NCI-H446 treated with DMSO at 0.1 percent for 48 hours (cell line): ENCODE measurements around the gene CNTNAP5.

Experiments used
- DNase-seq: peaks from one replicate; lab custom pipeline; 2025; lab: John Stamatoyannopoulos, UW

The CNTNAP5 gene

DNA sequence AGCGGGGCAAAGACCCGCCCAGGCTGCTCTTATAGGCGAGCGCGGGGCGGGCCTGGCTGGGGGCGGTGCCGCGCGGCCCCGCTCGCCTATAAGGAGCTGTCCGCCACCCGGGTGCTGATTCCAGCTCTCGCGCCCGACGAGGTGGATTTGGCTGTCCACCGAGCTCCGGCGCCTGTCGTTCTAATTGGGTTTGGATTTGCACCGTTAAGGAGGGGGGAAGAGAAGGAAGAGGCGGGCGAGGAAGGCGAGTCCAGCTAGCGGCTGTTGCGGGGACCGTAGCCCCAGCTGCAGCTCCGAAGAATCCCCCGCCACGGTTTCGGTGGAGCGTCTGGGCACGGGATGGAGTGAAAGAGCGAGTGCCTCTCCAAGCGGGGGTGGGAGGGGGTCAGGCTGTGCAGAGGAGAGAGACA, at the start of gene CNTNAP5:
CNTNAP5 (plus strand) TSS at position 117 of the 410 bp plus-strand sequence. CDS start 364 bp downstream, outside the sequence.
- peak; percentile 57 for DNase-seq

- DNase-seq = no peak
Measured at GRCh38 chr2:123976054-123976648, 48.9 kb upstream of the CNTNAP5 start.

- no peak for DNase-seq
Measured at GRCh38 chr2:123993728-123994323, 31.3 kb upstream of the CNTNAP5 start.

GRCh38 chr2:123999681-124000080, 25.4 kb upstream of the CNTNAP5 start:
- DNase-seq = no peak

GRCh38 chr2:124001696-124002430, 23.2 kb upstream of the CNTNAP5 start:
- peak; percentile 96 for DNase-seq

- DNase-seq = peak; percentile 47
Measured at GRCh38 chr2:124018890-124019289, 6.2 kb upstream of the CNTNAP5 start.

- no peak for DNase-seq
Measured at GRCh38 chr2:124024561-124025170, 421 bp upstream of the CNTNAP5 start.

DNA sequence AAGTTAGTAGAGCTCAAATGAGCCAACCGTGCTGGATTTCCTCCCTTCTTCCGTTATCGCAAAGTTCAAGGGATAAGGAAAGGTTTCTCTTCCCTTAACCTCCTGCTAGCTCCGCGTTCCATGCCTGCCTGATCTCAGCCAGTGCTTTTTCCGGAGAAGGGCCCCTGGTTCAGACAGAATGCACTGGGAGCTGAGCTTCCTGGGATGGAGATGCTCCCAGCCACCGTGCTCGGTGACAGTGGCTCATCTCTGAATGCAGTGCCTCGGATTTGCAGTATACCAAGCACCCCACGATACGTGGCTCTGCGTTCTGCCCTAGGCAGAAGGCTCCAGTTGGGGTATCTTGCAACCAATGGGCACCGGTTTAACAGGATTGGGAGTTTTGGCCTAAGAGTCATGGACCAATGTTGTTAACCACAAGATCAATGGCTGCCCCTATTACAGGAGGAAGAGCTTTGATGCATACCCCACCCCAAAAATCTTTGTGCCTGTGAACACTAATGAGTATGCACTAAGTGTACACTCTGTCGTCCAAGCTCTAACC, 876 bp downstream of the CNTNAP5 start:
- no peak for DNase-seq

GRCh38 chr2:124026503-124026902, 1.4 kb downstream of the CNTNAP5 start:
- no peak for DNase-seq

DNA sequence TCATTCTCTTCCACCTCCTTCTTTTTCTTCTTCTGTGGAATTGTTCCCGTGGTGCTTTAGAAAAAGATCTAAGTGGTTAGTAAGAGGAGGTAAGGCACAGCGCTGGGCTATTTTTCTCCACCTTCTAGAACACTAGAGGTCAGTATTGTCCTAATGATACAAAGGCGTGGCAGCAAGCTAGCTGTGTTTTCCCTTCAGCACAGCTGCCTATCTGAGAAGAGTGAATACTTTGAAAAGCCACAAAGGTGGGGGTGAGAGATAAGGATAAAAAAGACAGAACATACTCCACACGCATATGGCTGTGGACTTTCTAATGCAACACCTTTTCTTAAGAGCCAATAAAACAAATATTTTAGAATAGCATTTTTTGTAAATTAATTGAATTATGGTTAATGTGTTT, 2.1 kb downstream of the CNTNAP5 start:
- DNase-seq = peak; percentile 70

- DNase-seq = no peak
Measured at GRCh38 chr2:124032799-124033198, 7.7 kb downstream of the CNTNAP5 start.

DNA sequence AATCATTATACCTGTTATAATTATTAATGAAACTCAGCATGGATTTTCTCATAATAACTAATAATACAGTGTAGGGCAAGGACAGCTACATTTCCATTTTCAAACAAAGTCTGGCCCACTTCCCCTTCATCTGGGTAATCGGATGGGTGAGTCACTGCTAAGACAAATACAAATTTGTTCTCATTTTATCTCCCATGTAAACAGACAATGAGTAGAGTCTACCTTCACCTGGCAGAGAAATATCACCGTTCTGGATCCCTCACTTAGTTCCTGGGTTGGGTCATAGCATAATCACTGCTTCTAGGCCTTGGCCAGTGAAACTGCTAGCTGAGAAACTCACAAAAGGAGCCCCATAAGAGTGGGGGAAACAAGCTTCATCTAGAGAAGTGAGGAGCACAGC, 9.2 kb downstream of the CNTNAP5 start:
- DNase-seq = no peak

DNA sequence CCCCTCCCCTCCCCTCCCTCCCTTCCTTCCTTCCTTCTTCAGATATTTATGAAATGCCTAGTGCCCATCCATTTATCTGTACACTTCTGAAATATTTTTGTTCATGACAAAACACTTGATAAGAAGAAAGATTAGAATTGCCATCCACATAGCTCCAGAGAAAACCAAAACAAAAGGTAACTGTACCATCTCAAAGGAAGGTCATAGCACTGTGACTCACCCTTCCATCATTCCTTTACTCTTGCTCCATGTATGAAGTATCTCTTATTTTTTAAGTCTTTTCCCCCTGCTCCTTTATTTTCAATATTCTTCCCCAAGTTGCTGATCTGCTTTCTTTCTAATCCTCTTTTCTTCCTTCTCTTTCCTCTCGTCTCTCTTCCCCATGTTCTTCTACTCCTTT, 9.9 kb downstream of the CNTNAP5 start:
- DNase-seq = no peak

DNA sequence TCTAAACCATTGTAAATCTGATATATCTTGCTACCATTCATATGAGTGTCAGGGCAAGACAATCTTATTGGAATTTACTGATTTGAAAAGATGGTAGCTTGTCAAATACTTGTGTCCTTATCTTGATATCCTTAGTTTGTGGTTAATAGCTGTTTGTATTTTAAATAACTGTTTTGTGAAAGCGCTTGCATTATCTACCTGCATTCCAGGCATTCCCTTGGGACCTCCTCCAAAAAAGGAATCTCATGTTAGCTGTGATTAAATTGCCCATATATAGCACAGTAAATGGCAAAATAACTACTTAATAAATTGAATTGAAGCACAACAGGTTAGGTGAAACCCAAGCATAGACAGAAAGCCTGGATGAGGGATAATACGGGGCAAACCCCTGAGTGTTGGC, 13.9 kb downstream of the CNTNAP5 start:
- DNase-seq = no peak

DNA sequence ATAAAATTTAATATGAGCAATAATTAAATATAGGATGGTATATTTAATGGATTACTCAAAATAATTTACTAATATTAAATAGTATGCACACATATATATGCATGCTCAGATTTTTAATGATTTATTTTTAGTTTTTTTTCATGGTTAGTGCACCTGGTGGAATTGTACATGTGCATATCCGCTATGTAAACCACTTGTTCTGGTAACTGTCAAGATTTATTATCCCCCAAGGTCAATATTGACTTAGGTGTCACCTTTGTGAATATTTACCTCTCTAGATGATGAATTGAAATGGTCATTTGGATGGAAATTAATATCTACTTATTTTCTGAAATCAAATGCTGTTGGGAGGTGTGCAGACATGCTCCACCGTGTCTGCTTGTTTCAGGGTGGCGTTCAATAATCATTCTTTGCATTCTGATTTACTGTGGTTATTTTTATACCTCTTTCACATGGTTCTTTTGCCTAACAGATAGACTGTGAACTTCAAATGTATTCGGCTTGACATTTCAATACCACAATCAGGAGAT, 14.7 kb downstream of the CNTNAP5 start:
- no peak for DNase-seq

DNA sequence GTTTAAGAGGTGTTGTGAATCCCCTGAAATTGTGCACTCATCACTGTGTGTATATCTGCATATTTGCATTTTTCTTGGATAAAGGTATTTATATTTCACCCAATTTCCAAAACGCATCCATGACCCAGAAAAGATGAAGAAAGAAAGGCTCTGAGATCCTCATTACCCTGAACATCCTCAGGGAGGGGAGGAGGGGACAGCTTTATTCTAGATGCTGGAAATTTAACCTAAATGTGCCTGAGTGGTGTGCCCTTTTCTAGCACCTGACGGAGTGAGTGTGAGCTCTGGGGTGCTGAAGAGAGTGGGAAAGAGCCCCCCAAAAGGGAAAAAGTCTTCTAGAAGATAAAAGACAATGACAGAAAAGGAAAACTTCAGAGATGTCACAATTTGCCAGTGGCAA, 20.8 kb downstream of the CNTNAP5 start:
- DNase-seq = no peak

DNA sequence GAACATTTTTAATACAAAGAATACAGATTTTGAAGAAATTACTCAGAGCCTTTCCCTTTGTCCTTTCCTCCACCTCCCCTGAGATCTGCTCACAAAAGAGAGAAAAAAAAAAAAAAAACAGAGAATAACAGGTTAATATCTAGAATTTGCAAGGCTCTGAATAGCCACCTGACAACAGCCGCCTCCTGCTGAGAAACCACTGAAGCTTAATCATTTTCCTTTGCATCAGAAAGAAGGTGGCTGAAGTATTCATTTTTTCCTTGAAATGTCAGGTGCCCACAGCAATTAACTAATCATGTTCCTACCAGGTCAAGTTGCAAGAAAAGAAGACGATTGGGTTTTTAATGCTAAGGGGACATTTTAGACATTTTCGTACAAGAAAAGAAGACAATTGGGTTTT, 21.2 kb downstream of the CNTNAP5 start:
- no peak for DNase-seq

DNA sequence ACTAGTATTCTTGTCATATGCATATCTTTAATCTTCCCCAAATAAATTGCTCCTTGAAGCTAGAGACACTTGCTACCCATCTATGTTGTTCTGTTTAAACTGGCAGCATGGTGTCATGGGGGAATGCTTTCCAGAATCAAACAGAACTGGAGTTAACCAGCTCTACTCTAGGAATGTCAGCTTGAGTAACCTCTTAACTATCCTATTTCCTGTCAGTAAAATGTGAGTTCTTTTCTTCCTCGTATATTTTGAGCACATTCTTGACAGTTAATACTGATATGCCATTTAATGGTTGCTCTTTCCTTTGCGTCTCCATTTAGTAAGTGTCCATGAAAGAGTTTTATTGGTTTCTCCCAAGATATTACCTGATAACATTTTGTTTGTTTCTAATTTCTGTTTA, 23.0 kb downstream of the CNTNAP5 start:
- no peak for DNase-seq

DNA sequence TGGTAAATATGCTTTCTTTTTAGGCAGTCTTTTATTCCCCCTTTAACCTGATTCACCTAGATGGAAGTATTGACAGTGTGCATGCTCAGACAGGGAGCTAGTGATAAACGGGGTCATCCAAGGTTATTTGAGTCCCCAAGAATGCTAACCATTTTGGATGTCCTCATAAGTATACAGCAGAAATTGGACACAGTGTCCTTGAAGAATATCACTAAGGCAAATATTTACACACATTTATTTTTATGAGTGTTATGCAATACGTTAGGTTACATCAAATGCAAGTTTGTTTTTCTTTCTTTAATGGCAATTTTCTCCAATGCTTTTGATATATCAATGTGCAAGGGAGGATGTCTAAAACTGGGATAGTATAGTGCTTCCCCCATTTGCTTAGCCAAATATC, 23.6 kb downstream of the CNTNAP5 start:
- no peak for DNase-seq

GRCh38 chr2:124049136-124049535, 24.0 kb downstream of the CNTNAP5 start:
- no peak for DNase-seq

DNA sequence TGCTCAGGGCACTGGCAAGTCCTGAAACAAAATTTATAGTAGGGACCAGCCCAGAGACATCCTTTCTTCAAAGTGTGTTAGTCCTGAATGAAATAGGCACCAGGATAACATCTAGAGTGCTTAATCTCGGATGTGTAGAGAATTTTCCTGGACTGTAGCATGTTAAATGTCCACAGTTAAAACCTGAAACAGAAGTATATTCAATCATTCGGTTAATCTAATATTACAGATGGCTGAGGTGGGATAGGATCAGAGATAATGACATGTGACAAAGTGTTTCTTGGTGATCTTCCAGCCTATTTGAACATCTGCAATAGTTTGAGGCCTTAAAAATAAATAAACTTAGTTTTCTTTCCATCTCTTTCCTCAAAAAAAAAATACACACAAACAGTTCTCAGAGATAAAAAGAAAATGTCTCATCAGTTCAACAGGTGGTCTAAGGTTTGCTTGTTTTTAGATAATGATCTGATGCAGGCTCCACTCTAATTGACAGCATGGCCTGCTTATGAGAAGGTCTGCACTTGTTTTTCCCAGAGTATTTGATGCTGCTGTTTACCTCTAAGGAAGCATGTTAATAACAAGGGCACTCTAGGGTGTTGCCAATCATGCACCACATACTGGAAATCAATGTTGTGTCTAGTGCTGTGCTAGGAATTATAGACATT, 25.9 kb downstream of the CNTNAP5 start:
- no peak for DNase-seq

DNA sequence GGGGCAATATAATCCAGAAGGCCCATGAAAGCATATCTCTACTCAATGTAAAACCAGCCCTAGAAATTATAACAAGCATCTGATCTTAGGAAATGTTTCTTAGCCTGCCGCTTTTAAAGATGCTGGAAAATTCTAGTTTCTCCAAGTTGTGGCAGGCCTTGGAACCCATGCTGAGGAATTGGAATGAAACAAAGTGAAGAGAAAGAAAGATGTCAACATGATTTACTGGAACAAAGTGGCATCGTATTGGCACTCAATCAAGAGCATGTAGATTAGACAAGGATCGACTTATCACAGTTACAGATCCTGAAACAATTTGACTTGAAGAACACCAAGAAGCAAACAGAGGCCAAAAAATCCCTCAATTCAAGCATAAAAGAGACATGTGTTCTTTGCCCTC, 28.7 kb downstream of the CNTNAP5 start:
- DNase-seq = no peak
